Measurements from ENCODE around the gene ADGRD2.

Gene ADGRD2

DNA sequence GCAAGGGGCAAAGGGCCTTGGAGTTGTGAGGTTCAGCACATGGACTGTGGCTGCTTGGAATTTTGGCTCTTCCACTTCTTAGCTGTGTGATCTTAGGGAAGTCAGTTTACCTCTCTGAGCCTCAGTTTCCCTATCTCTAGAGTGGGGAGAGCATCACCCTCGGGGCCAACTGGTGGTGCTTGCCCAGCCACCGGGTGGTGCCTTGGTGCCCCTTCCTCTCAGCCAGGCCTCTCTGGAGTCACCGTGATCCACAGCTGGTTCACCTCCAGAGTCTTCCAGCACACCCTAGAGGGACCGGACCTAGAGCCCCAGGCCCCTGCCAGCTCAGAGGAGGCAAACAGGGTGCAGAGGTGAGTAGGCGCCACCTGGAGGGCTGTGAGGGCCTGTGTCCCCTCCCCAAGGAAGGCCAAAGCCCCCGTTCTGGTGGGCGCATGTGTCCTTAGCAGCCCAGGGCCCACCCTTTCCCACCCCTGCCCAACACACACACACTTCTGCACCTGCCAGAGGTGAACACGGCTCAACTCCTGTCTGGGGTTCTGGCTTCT, 7.7 kb downstream of the ADGRD2 start:
- H3K27me3 ChIP-seq (ENCODE audit: low read depth, low read length), result no peaks in the 10 kb centered on the region
- H2AFZ ChIP-seq (ENCODE audit: low read depth, low read length), result no peak overlapping the region
- H3K4me3 ChIP-seq (ENCODE audit: low read length), result no peak overlapping the region
- no peaks in the 10 kb centered on the region for H3K9me3 ChIP-seq (ENCODE audit: insufficient read depth, low read length)
- TF ChIP-seq, protein P1, sequence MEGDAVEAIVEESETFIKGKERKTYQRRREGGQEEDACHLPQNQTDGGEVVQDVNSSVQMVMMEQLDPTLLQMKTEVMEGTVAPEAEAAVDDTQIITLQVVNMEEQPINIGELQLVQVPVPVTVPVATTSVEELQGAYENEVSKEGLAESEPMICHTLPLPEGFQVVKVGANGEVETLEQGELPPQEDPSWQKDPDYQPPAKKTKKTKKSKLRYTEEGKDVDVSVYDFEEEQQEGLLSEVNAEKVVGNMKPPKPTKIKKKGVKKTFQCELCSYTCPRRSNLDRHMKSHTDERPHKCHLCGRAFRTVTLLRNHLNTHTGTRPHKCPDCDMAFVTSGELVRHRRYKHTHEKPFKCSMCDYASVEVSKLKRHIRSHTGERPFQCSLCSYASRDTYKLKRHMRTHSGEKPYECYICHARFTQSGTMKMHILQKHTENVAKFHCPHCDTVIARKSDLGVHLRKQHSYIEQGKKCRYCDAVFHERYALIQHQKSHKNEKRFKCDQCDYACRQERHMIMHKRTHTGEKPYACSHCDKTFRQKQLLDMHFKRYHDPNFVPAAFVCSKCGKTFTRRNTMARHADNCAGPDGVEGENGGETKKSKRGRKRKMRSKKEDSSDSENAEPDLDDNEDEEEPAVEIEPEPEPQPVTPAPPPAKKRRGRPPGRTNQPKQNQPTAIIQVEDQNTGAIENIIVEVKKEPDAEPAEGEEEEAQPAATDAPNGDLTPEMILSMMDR (IDR thresholded peaks at IDR 0.05; ENCODE audit: low read depth, low read length), result peak; percentile 7; the same call in 1 of the 2 replicates
- no peak for TF ChIP-seq EZH2phosphoT487 (IDR thresholded peaks at IDR 0.05; ENCODE audit: low read depth)
- H3K79me2 ChIP-seq (ENCODE audit: low read length), result no peaks in the 10 kb centered on the region
- no peaks in the 10 kb centered on the region for H3K36me3 ChIP-seq (replicated peaks; ENCODE audit: low read depth, low read length)
- no peaks in the 10 kb centered on the region for H4K20me1 ChIP-seq (ENCODE audit: insufficient read depth, low read length)
- no peaks in the 10 kb centered on the region for H3K4me1 ChIP-seq (ENCODE audit: low read length)
- H3K4me2 ChIP-seq (ENCODE audit: low read length), result no peak overlapping the region
- no peak overlapping the region for H3K27ac ChIP-seq (ENCODE audit: low read length)
- no peak overlapping the region for H3K9ac ChIP-seq (ENCODE audit: low read length)

DNA sequence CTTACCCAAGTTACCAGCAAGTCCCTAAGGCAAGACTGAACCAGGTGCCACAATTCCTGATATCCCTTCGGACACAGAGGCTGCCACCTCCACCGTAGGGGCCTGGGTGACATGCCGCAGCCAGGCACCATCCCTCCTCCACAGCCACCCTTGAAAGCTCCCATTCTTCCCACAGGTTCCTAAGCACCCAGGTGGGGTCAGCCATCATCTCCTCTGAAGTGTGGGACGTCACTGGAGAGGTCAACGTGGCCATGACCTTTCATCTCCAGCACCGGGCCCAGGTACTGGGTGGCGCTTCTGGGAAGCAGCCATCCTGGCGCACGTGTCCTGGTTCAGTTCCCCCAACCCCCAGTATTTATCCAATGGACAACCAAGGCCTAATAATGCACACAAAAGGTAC, 8.2 kb downstream of the ADGRD2 start:
- Histone ChIP-seq H3K27ac (ENCODE audit: low read length) (no peak overlapping the region), H3K36me3 (replicated peaks; ENCODE audit: low read depth, low read length) (no peaks in the 10 kb centered on the region), H3K27me3 (ENCODE audit: low read depth, low read length) (peaks cover 3% of the 10 kb centered on the region; the same call in 1 of the 2 replicates), H3K9ac (ENCODE audit: low read length) (no peak overlapping the region), H3K4me2 (ENCODE audit: low read length) (no peak overlapping the region), H3K79me2 (ENCODE audit: low read length) (no peaks in the 10 kb centered on the region), H3K4me3 (ENCODE audit: low read length) (no peak overlapping the region), H2AFZ (ENCODE audit: low read depth, low read length) (no peak overlapping the region), H3K4me1 (ENCODE audit: low read length) (no peaks in the 10 kb centered on the region), H3K9me3 (ENCODE audit: insufficient read depth, low read length) (no peaks in the 10 kb centered on the region), H4K20me1 (ENCODE audit: insufficient read depth, low read length) (no peaks in the 10 kb centered on the region)
- TF ChIP-seq, protein P1 (IDR thresholded peaks at IDR 0.05; ENCODE audit: low read depth, low read length), result no peak
- no peak for TF ChIP-seq EZH2phosphoT487 (IDR thresholded peaks at IDR 0.05; ENCODE audit: low read depth)

DNA sequence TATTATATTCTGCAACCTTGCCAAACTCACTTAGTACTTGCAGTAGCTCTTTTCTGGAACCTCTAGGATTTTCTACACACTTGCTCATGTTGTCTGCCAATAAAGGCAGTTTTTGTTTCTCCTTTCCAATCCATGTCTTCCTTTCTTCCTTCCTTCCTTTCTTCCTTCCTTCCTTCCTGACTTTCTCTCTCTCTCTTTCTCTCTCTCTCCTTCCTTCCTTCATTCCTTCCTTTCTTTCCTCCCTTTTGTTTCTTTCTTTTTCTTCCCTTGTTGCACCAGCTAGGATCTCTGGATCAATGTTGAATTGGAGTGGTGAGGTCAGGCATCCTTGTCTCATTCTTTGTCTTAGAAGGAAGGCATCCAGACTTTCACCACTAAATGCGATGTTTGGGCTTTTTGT, 12.5 kb downstream of the ADGRD2 start:
- TF ChIP-seq, protein P1 (IDR thresholded peaks at IDR 0.05; ENCODE audit: low read depth, low read length), result no peak
- no peak for TF ChIP-seq EZH2phosphoT487 (IDR thresholded peaks at IDR 0.05; ENCODE audit: low read depth)
- no peak overlapping the region for H3K27ac ChIP-seq (ENCODE audit: low read length)
- H2AFZ ChIP-seq (ENCODE audit: low read depth, low read length), result no peak overlapping the region
- H3K79me2 ChIP-seq (ENCODE audit: low read length), result no peaks in the 10 kb centered on the region
- peaks cover 4% of the 10 kb centered on the region; the same call in 1 of the 2 replicates for H3K27me3 ChIP-seq (ENCODE audit: low read depth, low read length)
- no peak overlapping the region for H3K4me2 ChIP-seq (ENCODE audit: low read length)
- no peaks in the 10 kb centered on the region for H3K9me3 ChIP-seq (ENCODE audit: insufficient read depth, low read length)
- H4K20me1 ChIP-seq (ENCODE audit: insufficient read depth, low read length), result no peaks in the 10 kb centered on the region
- no peak overlapping the region for H3K4me3 ChIP-seq (ENCODE audit: low read length)
- H3K36me3 ChIP-seq (replicated peaks; ENCODE audit: low read depth, low read length), result no peaks in the 10 kb centered on the region
- no peaks in the 10 kb centered on the region for H3K4me1 ChIP-seq (ENCODE audit: low read length)
- no peak overlapping the region for H3K9ac ChIP-seq (ENCODE audit: low read length)

DNA sequence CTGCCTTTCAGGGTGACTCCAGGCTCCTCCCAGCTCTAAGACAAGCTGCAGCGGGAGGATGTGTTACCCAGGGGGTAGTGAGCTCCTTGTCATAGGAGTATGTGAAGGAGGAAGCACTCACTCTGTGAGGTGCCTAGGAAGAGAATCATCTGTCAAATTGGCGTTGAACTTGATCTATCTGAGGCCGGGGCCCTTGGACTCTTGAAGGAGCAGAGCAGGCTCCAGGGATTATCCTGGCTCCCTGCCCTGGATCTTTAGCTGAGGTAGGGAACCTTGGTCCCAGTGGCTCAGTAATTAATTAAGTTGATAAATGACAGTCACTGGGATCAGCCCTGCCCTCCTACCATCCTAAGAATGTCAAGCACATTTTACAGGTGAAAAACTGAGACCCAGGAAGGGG, 15.5 kb downstream of the ADGRD2 start:
- no peak overlapping the region for H3K27ac ChIP-seq (ENCODE audit: low read length)
- no peaks in the 10 kb centered on the region for H3K79me2 ChIP-seq (ENCODE audit: low read length)
- peaks cover 4% of the 10 kb centered on the region; the same call in 1 of the 2 replicates for H3K27me3 ChIP-seq (ENCODE audit: low read depth, low read length)
- no peaks in the 10 kb centered on the region for H3K36me3 ChIP-seq (replicated peaks; ENCODE audit: low read depth, low read length)
- no peak overlapping the region for H3K4me3 ChIP-seq (ENCODE audit: low read length)
- no peak overlapping the region for H2AFZ ChIP-seq (ENCODE audit: low read depth, low read length)
- no peaks in the 10 kb centered on the region for H4K20me1 ChIP-seq (ENCODE audit: insufficient read depth, low read length)
- no peaks in the 10 kb centered on the region for H3K4me1 ChIP-seq (ENCODE audit: low read length)
- no peak overlapping the region for H3K9ac ChIP-seq (ENCODE audit: low read length)
- TF ChIP-seq EZH2phosphoT487 (IDR thresholded peaks at IDR 0.05; ENCODE audit: low read depth), result no peak
- TF ChIP-seq, protein P1 (IDR thresholded peaks at IDR 0.05; ENCODE audit: low read depth, low read length), result no peak
- H3K4me2 ChIP-seq (ENCODE audit: low read length), result no peak overlapping the region
- H3K9me3 ChIP-seq (ENCODE audit: insufficient read depth, low read length), result no peaks in the 10 kb centered on the region

Data from OCI-LY3 (cell line).